Panc1 (cell line): ENCODE measurements around the gene ABCG1. TPM values are rescaled to one million over a fixed set of nuclear protein-coding genes. Genes with fewer than 3 reads are reported as not detected.

ENCODE experiments used
- ATAC-seq: fragments of 200-7000 bp; cut with Tn5 transposase; 2 replicates; pipeline ENCODE4 v1.9.1; 2020; ENCODE audit warnings: mild to moderate bottlenecking, moderate library complexity
- BruUV-seq: library from RNA; stranded (reverse); fragments of 400-500 nt; replicated peaks from 2 replicates; lab custom pipeline; 2021; lab: Mats Ljungman, UMichigan
- CTCF ChIA-PET: fragments of 300-600 bp; sonication (Branson Sonifier 250); formaldehyde crosslinking; loops from one replicate; lab custom pipeline; 2022; ENCODE audit warnings: antibody characterized with exemption; lab: Charles Lee
- POLR2A ChIA-PET: fragments of 300-600 bp; sonication (Branson Sonifier 250); formaldehyde crosslinking; loops from one replicate; lab custom pipeline; 2022; ENCODE audit warnings: antibody characterized with exemption; lab: Charles Lee
- DNase-seq: peaks from one replicate; pipeline ENCODE4 v3.0.0-alpha.2; 2010; ENCODE audit warnings: low read depth, low spot score
- H3K27ac ChIP-seq: 2 replicates; pipeline ENCODE4 v1.5.1; 2011; ENCODE audit warnings: mild to moderate bottlenecking, low read length, inconsistent platforms
- H3K27me3 ChIP-seq: fragments of 200-500 bp; sonication (Bioruptor generic); 2 replicates; pipeline ENCODE4 v1.6.0; 2014; ENCODE audit warnings: low read length, inconsistent platforms; ENCODE audit not compliant: control insufficient read depth, insufficient read depth
- H3K36me3 ChIP-seq: fragments of 200-500 bp; sonication (Bioruptor generic); 2 replicates; pipeline ENCODE4 v1.5.1; 2014; ENCODE audit warnings: inconsistent platforms, mild to moderate bottlenecking, low read length, moderate library complexity; ENCODE audit not compliant: control insufficient read depth, insufficient read depth
- H3K4me1 ChIP-seq: 2 replicates; pipeline ENCODE4 v1.5.1; 2011; ENCODE audit warnings: inconsistent platforms, mild to moderate bottlenecking, low read length, moderate library complexity; ENCODE audit not compliant: control insufficient read depth, insufficient read depth
- H3K4me3 ChIP-seq, 2 experiments: 2 replicates each; pipeline ENCODE4 v1.5.1; 2011 to 2012; ENCODE audit warnings: low read depth in 2 of 2, low read length in 2 of 2, mild to moderate bottlenecking in 2 of 2, inconsistent platforms in 1 of 2, moderate library complexity in 1 of 2
- H3K9me3 ChIP-seq: fragments of 200-500 bp; sonication (Bioruptor generic); 2 replicates; pipeline ENCODE4 v1.5.1; 2014; ENCODE audit warnings: low read depth, mild to moderate bottlenecking, inconsistent platforms, low read length, moderate library complexity; ENCODE audit not compliant: control insufficient read depth, insufficient read depth
- CTCF ChIP-seq: fragments of 450-650 bp; IDR thresholded peaks from 2 replicates; pipeline ENCODE4 v1.5.1; 2017; ENCODE audit warnings: mild to moderate bottlenecking
- POLR2AphosphoS5 ChIP-seq: IDR thresholded peaks from 2 replicates; pipeline ENCODE4 v1.6.1; 2012; ENCODE audit warnings: mild to moderate bottlenecking, low read depth, low read length, moderate library complexity
- REST ChIP-seq, 2 experiments: IDR thresholded peaks; 2 replicates each; pipeline ENCODE4 v1.6.1; 2011 to 2012; ENCODE audit warnings: low read depth in 2 of 2, control low read depth in 1 of 2, low read length in 1 of 2, mild to moderate bottlenecking in 1 of 2, moderate library complexity in 1 of 2; ENCODE audit not compliant: insufficient read depth in 1 of 2
- SIN3A ChIP-seq: IDR thresholded peaks from 2 replicates; pipeline ENCODE4 v1.6.1; 2012; ENCODE audit warnings: low read depth, mild to moderate bottlenecking, low read length, moderate library complexity, borderline replicate concordance; ENCODE audit not compliant: insufficient read depth
- TCF7L2 ChIP-seq: IDR thresholded peaks from 2 replicates; pipeline ENCODE4 v1.6.1; 2011; ENCODE audit warnings: mild to moderate bottlenecking, low read depth, low read length, inconsistent platforms
- in situ Hi-C: cut with HindIII; loops from 2 replicates; pipeline ENCODE4 v1.10.0; 2016; ENCODE audit warnings: low sequenced_read_pairs, low pct_unique_long_range_greater_than_20kb
- intact Hi-C: fragments of 100-400 bp; cut with micrococcal nuclease; formaldehyde crosslinking; loops from one replicate; pipeline ENCODE4 v1.10.0; 2022; ENCODE audit not compliant: unreplicated experiment
- total RNA-seq: library from RNA; stranded (reverse); gene quantifications from one replicate; pipeline ENCODE4 v1.2.1, GENCODE V29; 2021; ENCODE audit not compliant: unreplicated experiment

ABCG1 gene
- total RNA-seq, 1 experiment from 2014 or later, result 0.80 TPM

GRCh38 chr21:42182713-42183371 is 36.1 kb upstream of the ABCG1 start:
- ATAC-seq, result no peak
- POLR2A ChIA-PET, result no interaction called here

More at GRCh38 chr21:42182713-42183371, 36.1 kb upstream of the ABCG1 start:
- CTCF ChIA-PET, result no interaction called here
- no peak for DNase-seq
- Histone ChIP-seq H3K4me1 (no peaks in the 10 kb centered on the region), H3K27ac (no peak overlapping the region), H3K27me3 (no peaks in the 10 kb centered on the region), H3K9me3 (no peaks in the 10 kb centered on the region), H3K36me3 (no peaks in the 10 kb centered on the region), H3K4me3 (no peak overlapping the region)
- in situ Hi-C loops (no loop called here), intact Hi-C loops (no loop called here)
- TF ChIP-seq SIN3A, result no peak
- TF ChIP-seq TCF7L2, result no peak
- TF ChIP-seq POLR2AphosphoS5, result no peak
- no peak for TF ChIP-seq REST (IDR thresholded peaks at IDR 0.05; ENCODE audit: insufficient read depth in 1 of 2, low read depth in 2 of 2, low read length in 1 of 2)
- TF ChIP-seq CTCF, result no peak
- BruUV-seq, result no TSS peak
